CD8-positive, alpha-beta memory T cell (primary cell): Measurements from ENCODE around the gene GSX2. TPM values are rescaled to one million over a fixed set of nuclear protein-coding genes. Genes with fewer than 3 reads are reported as not detected.
"Not testable (repeated sequence)": the region's sequence is repeated elsewhere in the genome, so short reads cannot be mapped to it uniquely, and the experiment has no call there.

Experiments
- CTCF ChIA-PET: fragments of 350-600 bp; sonication (Branson Sonifier 250); formaldehyde crosslinking; loops from one replicate; lab custom pipeline; 2021; ENCODE audit warnings: antibody characterized with exemption; lab: Charles Lee
- POLR2A ChIA-PET: fragments of 350-600 bp; sonication (Branson Sonifier 250); formaldehyde crosslinking; loops from one replicate; lab custom pipeline; 2021; ENCODE audit warnings: antibody characterized with exemption; lab: Charles Lee
- DNase-seq, 5 donors: peaks; one replicate each; pipeline versions ENCODE4 v3.0.0 to v3.0.0-alpha.2; 2020 to 2022; ENCODE audit warnings: mixed read lengths in 1 of 5
- H3K27ac ChIP-seq: one replicate; pipeline ENCODE4 v1.7.0; 2013; ENCODE audit warnings: low read depth, mild to moderate bottlenecking, low read length, moderate library complexity
- H3K27me3 ChIP-seq: 2 replicates; pipeline ENCODE4 v1.7.0; 2013; ENCODE audit warnings: low read length, mild to moderate bottlenecking; ENCODE audit not compliant: insufficient read depth, poor library complexity, severe bottlenecking
- H3K36me3 ChIP-seq: 2 replicates; pipeline ENCODE4 v1.7.0; 2013; ENCODE audit warnings: mild to moderate bottlenecking, low read length, moderate library complexity; ENCODE audit not compliant: insufficient read depth
- H3K4me1 ChIP-seq: 2 replicates; pipeline ENCODE4 v1.7.0; 2013; ENCODE audit warnings: mild to moderate bottlenecking, low read length, moderate library complexity; ENCODE audit not compliant: insufficient read depth
- H3K4me3 ChIP-seq: 2 replicates; pipeline ENCODE4 v1.7.0; 2013; ENCODE audit warnings: mild to moderate bottlenecking, low read length
- H3K9me3 ChIP-seq: 2 replicates; pipeline ENCODE4 v1.7.0; 2013; ENCODE audit warnings: mild to moderate bottlenecking, low read length
- H3K27ac Mint-ChIP-seq, 8 donors: one replicate each; pipeline ENCODE4 v1.8.0; 2020 to 2021; ENCODE audit warnings: mixed read lengths in 8 of 8, mild to moderate bottlenecking in 6 of 8, inconsistent platforms in 3 of 8, moderate library complexity in 3 of 8
- H3K27me3 Mint-ChIP-seq, 2 donors: one replicate each; pipeline ENCODE4 v1.8.0; 2020 to 2021; ENCODE audit warnings: mixed read lengths in 2 of 2, mild to moderate bottlenecking in 1 of 2, moderate library complexity in 1 of 2
- H3K36me3 Mint-ChIP-seq, 3 donors: one replicate each; pipeline ENCODE4 v1.8.0; 2020 to 2021; ENCODE audit warnings: mixed read lengths in 3 of 3, inconsistent platforms in 1 of 3, mild to moderate bottlenecking in 1 of 3
- H3K4me1 Mint-ChIP-seq, 3 donors: one replicate each; pipeline ENCODE4 v1.8.0; 2020 to 2021; ENCODE audit warnings: mixed read lengths in 3 of 3, inconsistent platforms in 1 of 3, mild to moderate bottlenecking in 1 of 3
- H3K4me3 Mint-ChIP-seq, 7 donors: one replicate each; pipeline ENCODE4 v1.8.0; 2020 to 2021; ENCODE audit warnings: mixed read lengths in 7 of 7, mild to moderate bottlenecking in 6 of 7, moderate library complexity in 4 of 7, inconsistent platforms in 2 of 7
- H3K9me3 Mint-ChIP-seq, 5 donors: one replicate each; pipeline ENCODE4 v1.8.0; 2020 to 2022; ENCODE audit warnings: mixed read lengths in 5 of 5, mild to moderate bottlenecking in 3 of 5, moderate library complexity in 2 of 5, inconsistent platforms in 1 of 5
- polyA plus RNA-seq: library from polyadenylated mRNA; unstranded; fragments of 300-500 nt; fragmentation: Illumina TruSeq; gene quantifications from one replicate; pipeline ENCODE4 v1.2.3, GENCODE V29; 2021
- total RNA-seq, 2 experiments: library from RNA; stranded (reverse); gene quantifications; one replicate each; pipeline ENCODE4 v1.2.3, GENCODE V29; 2021

GSX2 gene
- total RNA-seq (not detected), polyA plus RNA-seq (not detected)

DNA sequence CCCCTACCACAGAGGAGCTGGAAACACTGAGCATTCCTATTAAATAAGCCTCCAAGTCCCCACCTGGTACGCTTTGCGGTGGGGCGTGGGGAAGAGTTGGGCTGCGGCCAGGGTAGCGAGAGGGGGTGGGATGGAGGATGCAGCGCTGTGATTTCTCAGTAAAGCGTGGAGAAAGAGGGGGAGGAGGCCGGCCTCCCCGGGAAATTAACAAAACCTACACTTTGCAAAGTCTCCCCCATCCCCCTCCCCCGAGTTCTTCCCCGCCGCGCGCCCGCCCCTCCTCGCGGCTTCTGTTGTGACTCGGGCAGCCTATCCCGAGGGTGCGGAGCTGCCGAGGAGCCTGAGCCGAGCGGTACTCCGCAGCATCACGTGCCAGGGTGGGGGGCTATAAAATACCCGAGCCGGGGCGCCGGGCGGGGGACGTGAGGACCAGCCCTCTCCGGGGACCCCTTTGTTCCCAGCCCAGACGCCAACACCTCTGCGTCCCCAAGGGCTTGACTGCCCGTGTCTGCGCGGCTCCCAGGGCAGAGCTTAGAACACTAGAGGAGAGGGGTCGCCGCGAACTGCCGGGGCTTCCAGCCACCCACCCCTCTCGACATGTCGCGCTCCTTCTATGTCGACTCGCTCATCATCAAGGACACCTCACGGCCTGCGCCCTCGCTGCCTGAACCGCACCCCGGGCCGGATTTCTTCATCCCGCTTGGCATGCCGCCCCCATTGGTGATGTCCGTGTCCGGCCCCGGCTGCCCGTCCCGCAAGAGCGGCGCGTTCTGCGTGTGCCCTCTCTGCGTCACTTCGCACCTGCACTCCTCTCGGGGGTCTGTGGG, at the start of gene GSX2:
Gene GSX2, plus strand, starts transcription at position 416 of the 827 bp plus-strand sequence. Its CDS starts 182 bp downstream, at position 598.
- Mint-ChIP-seq H3K4me3 (peak within 1 kb of the TSS; percentile 67 to 87 (median 72)), H3K4me1 (peaks cover 27 to 64% (median 48%) of the 10 kb centered on the region in 3 donors), H3K36me3 (no peaks in the 10 kb centered on the region), H3K9me3 (peaks cover 0 to 1% (median 0%) of the 10 kb centered on the region in 5 donors), H3K27ac (peak within 1 kb of the TSS in 1 of 8 donors; percentile 35), H3K27me3 (peaks cover 80 to 95% of the 10 kb centered on the region in 2 donors)
- peaks cover 26% of the 10 kb centered on the region for H3K4me1 ChIP-seq
- no peaks in the 10 kb centered on the region for H3K36me3 ChIP-seq
- no peak within 1 kb of the TSS for H3K27ac ChIP-seq
- H3K9me3 ChIP-seq, result no peaks in the 10 kb centered on the region
- H3K4me3 ChIP-seq, result peak within 1 kb of the TSS; percentile 36
- ChIA-PET POLR2A (no interaction called here), CTCF (interaction anchor here (0.5 kb wide), 1 partner anchor 119 kb away, joined by 3 read pairs; no protein-coding TSS in a partner anchor)
- DNase-seq, result no peak
- peaks cover 87% of the 10 kb centered on the region for H3K27me3 ChIP-seq

DNA sequence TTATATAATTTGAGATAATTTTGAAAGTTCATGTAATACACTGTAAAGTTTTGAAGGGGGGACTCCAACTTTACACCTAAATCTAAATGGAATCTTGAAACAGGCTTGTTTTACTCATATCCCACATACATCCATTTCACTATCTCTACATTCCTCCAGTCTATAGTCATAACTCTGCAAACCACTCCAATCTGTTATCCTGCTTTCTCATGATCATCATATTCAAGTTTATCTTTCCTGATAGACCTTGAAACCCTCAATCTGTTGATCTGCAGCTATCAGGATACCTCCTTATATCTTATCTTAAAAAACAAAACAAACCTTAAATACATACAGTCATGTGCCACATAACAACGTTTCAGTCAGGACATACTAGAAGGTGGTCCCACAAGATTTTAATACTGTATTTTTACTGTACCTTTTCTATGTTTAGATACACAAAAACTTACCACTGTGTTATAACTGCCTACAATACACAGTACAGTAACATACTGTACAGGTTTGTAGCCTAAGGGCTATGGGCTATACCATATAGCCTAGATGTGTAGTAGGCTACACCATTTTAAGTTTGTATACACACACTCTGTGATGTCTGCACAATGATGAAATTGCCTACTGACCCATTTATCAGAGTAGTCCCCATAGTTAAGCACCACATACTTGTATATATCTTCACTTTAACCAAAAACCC, 49.6 kb upstream of the GSX2 start:
- Histone ChIP-seq H3K27ac (no peak overlapping the region), H3K4me3 (no peak overlapping the region), H3K27me3 (no peaks in the 10 kb centered on the region), H3K36me3 (no peaks in the 10 kb centered on the region), H3K9me3 (no peaks in the 10 kb centered on the region), H3K4me1 (peaks cover 23% of the 10 kb centered on the region)
- ChIA-PET POLR2A (no interaction called here), CTCF (no interaction called here)
- Mint-ChIP-seq H3K4me3 (peak overlapping the region in 1 of 7 donors; percentile 33), H3K27me3 (no peaks in the 10 kb centered on the region), H3K27ac (peak overlapping the region in 5 of 8 donors; percentile 1 to 77 (median 8)), H3K36me3 (peaks cover 7 to 35% (median 13%) of the 10 kb centered on the region in 3 donors), H3K4me1 (peaks cover 43 to 58% (median 55%) of the 10 kb centered on the region in 3 donors), H3K9me3 (peaks cover 0 to 2% (median 0%) of the 10 kb centered on the region in 5 donors)
- DNase-seq, result no peak

DNA sequence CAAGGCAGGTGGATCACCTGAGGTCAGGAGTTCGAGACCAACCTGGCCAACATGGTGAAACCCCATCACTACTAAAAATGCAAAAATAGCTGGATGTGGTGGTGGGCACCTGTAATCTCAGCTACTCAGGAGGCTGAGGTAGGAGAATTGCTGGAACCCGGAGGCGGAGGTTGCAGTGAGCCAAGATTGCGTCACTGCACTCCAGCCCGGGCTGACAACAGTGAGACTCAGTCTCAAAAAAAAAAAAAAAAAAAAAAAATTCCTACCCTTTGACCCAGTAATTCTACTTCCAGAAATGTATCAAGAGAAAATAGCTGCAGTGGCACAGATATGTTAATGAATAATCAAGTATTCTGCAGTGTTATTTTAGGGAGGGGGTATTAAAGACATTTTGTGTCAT, 46.6 kb upstream of the GSX2 start:
- not testable (repeated sequence) for H3K9me3 ChIP-seq, H3K4me3 ChIP-seq, H3K27me3 ChIP-seq, H3K9me3 Mint-ChIP-seq, H3K27me3 Mint-ChIP-seq, H3K36me3 ChIP-seq, H3K27ac Mint-ChIP-seq, H3K27ac ChIP-seq, H3K4me3 Mint-ChIP-seq, DNase-seq
- CTCF ChIA-PET, result interaction anchor here (1.3 kb wide), 1 partner anchor 11 kb away, joined by 3 read pairs; no protein-coding TSS in a partner anchor
- peaks cover 53% of the 10 kb centered on the region for H3K4me1 ChIP-seq
- POLR2A ChIA-PET, result interaction anchor here (0.9 kb wide), 1 partner anchor 39 kb away, joined by 5 read pairs; no protein-coding TSS in a partner anchor
- H3K4me1 Mint-ChIP-seq, result peaks cover 67 to 83% (median 81%) of the 10 kb centered on the region in 3 donors
- H3K36me3 Mint-ChIP-seq, result peaks cover 2 to 20% (median 13%) of the 10 kb centered on the region in 3 donors

DNA sequence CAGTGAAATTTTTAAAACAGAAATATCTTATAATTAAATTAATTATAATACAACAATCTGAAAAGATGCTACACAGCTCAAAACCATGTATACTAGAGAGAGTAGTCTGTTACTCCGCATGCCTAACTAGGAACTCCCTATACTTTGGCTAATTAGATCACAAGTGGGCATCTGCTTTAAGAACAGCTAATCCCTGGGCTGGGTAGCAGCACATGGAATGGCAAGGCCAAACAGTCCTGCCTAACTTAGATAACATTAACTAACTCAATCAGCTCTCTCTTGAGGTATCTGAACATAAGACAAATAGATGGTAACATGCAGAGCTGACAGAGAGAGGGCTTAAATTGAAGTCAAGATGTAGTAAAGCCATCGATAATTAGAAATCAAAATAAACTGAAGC, 45.5 kb upstream of the GSX2 start:
- Histone ChIP-seq H3K9me3 (no peaks in the 10 kb centered on the region), H3K4me1 (peaks cover 54% of the 10 kb centered on the region), H3K27me3 (no peaks in the 10 kb centered on the region), H3K4me3 (no peak overlapping the region), H3K36me3 (no peaks in the 10 kb centered on the region), H3K27ac (no peak overlapping the region)
- Mint-ChIP-seq H3K4me1 (peaks cover 70 to 90% (median 87%) of the 10 kb centered on the region in 3 donors), H3K4me3 (peak overlapping the region in 3 of 7 donors; percentile 6 to 8 (median 8)), H3K27ac (peak overlapping the region in 2 of 8 donors; percentile 36 to 48), H3K9me3 (no peaks in the 10 kb centered on the region), H3K27me3 (no peaks in the 10 kb centered on the region), H3K36me3 (peaks cover 0 to 16% (median 13%) of the 10 kb centered on the region in 3 donors)
- ChIA-PET POLR2A (no interaction called here), CTCF (interaction anchor here (1.3 kb wide), 1 partner anchor 9 kb away, joined by 3 read pairs; no protein-coding TSS in a partner anchor)
- no peak for DNase-seq

DNA sequence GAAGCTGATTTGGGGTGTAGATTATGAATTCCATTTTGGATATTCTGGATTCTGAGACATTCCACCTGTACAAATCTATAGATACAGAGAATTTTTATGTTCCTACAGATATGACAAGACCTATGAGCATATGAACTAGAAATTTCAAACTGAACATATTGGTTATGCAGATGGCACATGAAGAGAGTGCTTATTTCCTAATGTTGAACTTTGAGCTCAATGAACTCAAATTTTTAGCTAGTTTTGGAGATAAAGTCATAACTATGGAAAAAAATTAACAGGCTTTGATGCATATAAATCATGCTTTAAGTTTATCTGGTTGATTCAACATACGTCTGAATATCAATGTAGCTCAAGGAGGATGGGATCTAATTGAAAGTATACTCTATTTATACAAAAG, 44.5 kb upstream of the GSX2 start:
- no peak for DNase-seq
- Histone ChIP-seq H3K36me3 (no peaks in the 10 kb centered on the region), H3K27me3 (no peaks in the 10 kb centered on the region), H3K4me3 (no peak overlapping the region), H3K9me3 (no peaks in the 10 kb centered on the region), H3K27ac (no peak overlapping the region), H3K4me1 (peaks cover 56% of the 10 kb centered on the region)
- CTCF ChIA-PET, result no interaction called here
- Mint-ChIP-seq H3K4me3 (peak overlapping the region in 4 of 7 donors; percentile 21 to 50 (median 27)), H3K27me3 (no peaks in the 10 kb centered on the region), H3K4me1 (peaks cover 72 to 90% (median 87%) of the 10 kb centered on the region in 3 donors), H3K9me3 (no peaks in the 10 kb centered on the region), H3K27ac (no peak overlapping the region), H3K36me3 (peaks cover 0 to 18% (median 13%) of the 10 kb centered on the region in 3 donors)
- POLR2A ChIA-PET, result no interaction called here

DNA sequence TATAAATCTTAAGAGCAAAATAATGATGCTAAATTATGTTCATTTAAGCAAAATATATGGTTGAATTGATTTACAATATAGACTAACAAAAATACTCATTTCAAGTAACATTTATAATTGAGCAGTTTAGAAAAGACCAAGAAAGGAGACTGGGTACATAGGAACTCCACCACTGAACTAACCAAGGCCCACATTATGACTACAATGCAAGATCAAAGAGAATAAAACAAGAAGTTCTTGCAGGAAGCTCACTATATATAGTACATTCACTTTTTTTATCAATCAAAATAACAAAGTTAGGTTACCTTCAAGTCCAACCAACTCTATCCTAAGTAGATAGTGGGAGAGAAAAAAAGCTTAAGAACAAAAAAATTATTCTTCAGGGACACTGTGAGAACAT, 43.6 kb upstream of the GSX2 start:
- Histone ChIP-seq H3K9me3 (no peaks in the 10 kb centered on the region), H3K27me3 (no peaks in the 10 kb centered on the region), H3K4me1 (peaks cover 58% of the 10 kb centered on the region), H3K36me3 (no peaks in the 10 kb centered on the region), H3K27ac (no peak overlapping the region), H3K4me3 (no peak overlapping the region)
- peak overlapping the region in 4 of 8 donors; percentile 6 to 21 (median 14) for H3K27ac Mint-ChIP-seq
- peak in 1 of 5 donors; percentile 50 for DNase-seq
- POLR2A ChIA-PET, result no interaction called here
- peak overlapping the region; percentile 13 to 80 (median 54) for H3K4me3 Mint-ChIP-seq
- no peaks in the 10 kb centered on the region for H3K9me3 Mint-ChIP-seq
- peaks cover 74 to 90% (median 87%) of the 10 kb centered on the region in 3 donors for H3K4me1 Mint-ChIP-seq
- H3K36me3 Mint-ChIP-seq, result peaks cover 0 to 16% (median 13%) of the 10 kb centered on the region in 3 donors
- no peaks in the 10 kb centered on the region for H3K27me3 Mint-ChIP-seq
- CTCF ChIA-PET, result interaction anchor here (1.2 kb wide), 2 partner anchors 13 to 29 kb away, joined by 3 to 4 read pairs; no protein-coding TSS in a partner anchor

DNA sequence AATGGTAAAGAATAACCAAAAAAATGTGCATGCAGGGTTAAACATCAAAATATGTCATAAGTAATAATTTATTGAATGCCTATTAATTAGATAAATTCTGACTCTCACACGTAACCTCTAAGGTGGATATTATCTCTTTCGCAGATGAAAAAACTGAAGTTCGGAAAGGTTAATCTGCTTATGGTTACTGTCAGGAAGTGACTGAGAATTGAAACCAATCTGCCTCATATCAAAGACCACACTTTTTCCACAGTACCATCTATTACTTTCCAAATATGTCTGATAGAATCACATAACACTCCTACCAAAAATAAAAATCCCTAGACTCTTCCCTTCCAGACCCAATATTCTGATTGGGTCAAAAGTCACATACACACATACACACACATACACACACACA, 41.8 kb upstream of the GSX2 start:
- no peaks in the 10 kb centered on the region for H3K36me3 ChIP-seq
- peak overlapping the region; percentile 12 for H3K4me3 ChIP-seq
- no peaks in the 10 kb centered on the region for H3K9me3 ChIP-seq
- peak overlapping the region; percentile 59 to 80 (median 78) for H3K4me3 Mint-ChIP-seq
- H3K4me1 ChIP-seq, result peaks cover 65% of the 10 kb centered on the region
- no peaks in the 10 kb centered on the region for H3K27me3 ChIP-seq
- peak in 1 of 5 donors; percentile 31 for DNase-seq
- no peaks in the 10 kb centered on the region for H3K27me3 Mint-ChIP-seq
- POLR2A ChIA-PET, result no interaction called here
- peaks cover 79 to 93% (median 90%) of the 10 kb centered on the region in 3 donors for H3K4me1 Mint-ChIP-seq
- no peak overlapping the region for H3K27ac ChIP-seq
- peaks cover 0 to 29% (median 13%) of the 10 kb centered on the region in 3 donors for H3K36me3 Mint-ChIP-seq
- H3K9me3 Mint-ChIP-seq, result no peaks in the 10 kb centered on the region
- peak overlapping the region; percentile 44 to 93 (median 80) for H3K27ac Mint-ChIP-seq
- CTCF ChIA-PET, result no interaction called here
